Loucy (cell line): ENCODE results near the gene CNP.
"Not testable (repeated sequence)": the region's sequence is repeated elsewhere in the genome, so short reads cannot be mapped to it uniquely, and the experiment has no call there.

Source experiments
- H2AFZ ChIP-seq: fragments of 200-600 bp; sonication (generic); 2 replicates; pipeline ENCODE4 v1.6.0; 2016; ENCODE audit warnings: antibody characterized with exemption, mild to moderate bottlenecking, low read length, moderate library complexity
- H3F3A ChIP-seq: fragments of 200-600 bp; 2 replicates; pipeline ENCODE4 v1.6.0; 2016; ENCODE audit warnings: antibody characterized with exemption, low read depth, mild to moderate bottlenecking
- H3K27me3 ChIP-seq: fragments of 200-600 bp; sonication (generic); 2 replicates; pipeline ENCODE4 v1.6.1; 2014; ENCODE audit warnings: low read length, mild to moderate bottlenecking; ENCODE audit not compliant: insufficient read depth, poor library complexity, severe bottlenecking
- H3K36me3 ChIP-seq: fragments of 200-600 bp; sonication (generic); 2 replicates; pipeline ENCODE4 v1.6.1; 2016; ENCODE audit warnings: low read length; ENCODE audit not compliant: insufficient read depth
- H3K4me1 ChIP-seq: fragments of 200-600 bp; sonication (generic); 2 replicates; pipeline ENCODE4 v1.5.1; 2014; ENCODE audit warnings: low read length, mild to moderate bottlenecking; ENCODE audit not compliant: insufficient read depth, poor library complexity, severe bottlenecking
- H3K4me2 ChIP-seq: fragments of 200-600 bp; sonication (generic); 2 replicates; pipeline ENCODE4 v1.6.0; 2014; ENCODE audit warnings: antibody characterized with exemption, low read length, low read depth, mild to moderate bottlenecking; ENCODE audit not compliant: poor library complexity, severe bottlenecking
- H3K4me3 ChIP-seq: fragments of 200-600 bp; sonication (generic); 2 replicates; pipeline ENCODE4 v1.5.1; 2014; ENCODE audit warnings: low read length, mild to moderate bottlenecking, mixed read lengths; ENCODE audit not compliant: poor library complexity, severe bottlenecking
- H3K79me2 ChIP-seq: fragments of 200-600 bp; sonication (generic); 2 replicates; pipeline ENCODE4 v1.6.1; 2014; ENCODE audit warnings: low read length; ENCODE audit not compliant: insufficient read depth
- H3K9ac ChIP-seq: fragments of 200-600 bp; sonication (generic); 2 replicates; pipeline ENCODE4 v1.6.0; 2014; ENCODE audit warnings: mild to moderate bottlenecking, low read depth, low read length, moderate library complexity; ENCODE audit not compliant: poor library complexity, severe bottlenecking
- H3K9me2 ChIP-seq: fragments of 200-600 bp; sonication (generic); replicated peaks from 2 replicates; pipeline ENCODE4 v1.6.1; 2016; ENCODE audit warnings: low read depth, low read length, mixed read lengths
- H3K9me3 ChIP-seq: fragments of 200-600 bp; sonication (generic); 2 replicates; pipeline ENCODE4 v1.6.1; 2014; ENCODE audit warnings: mild to moderate bottlenecking, antibody characterized with exemption, low read length, low read depth; ENCODE audit not compliant: insufficient read depth
- H4K20me1 ChIP-seq: fragments of 200-600 bp; sonication (generic); 2 replicates; pipeline ENCODE4 v1.6.0; 2014; ENCODE audit warnings: antibody characterized with exemption, low read length, mild to moderate bottlenecking; ENCODE audit not compliant: insufficient read depth, poor library complexity, severe bottlenecking
- EZH2phosphoT487 ChIP-seq: fragments of 200-600 bp; IDR thresholded peaks from 2 replicates; pipeline ENCODE4 v1.6.1; 2018; ENCODE audit warnings: antibody characterized with exemption, mild to moderate bottlenecking, moderate library complexity, borderline replicate concordance
- TF ChIP-seq, protein P1 (sequence below): fragments of 200-600 bp; sonication (generic); conservative IDR thresholded peaks from 2 replicates; pipeline ENCODE4 v1.5.1; 2014; ENCODE audit warnings: mild to moderate bottlenecking, antibody characterized with exemption, low read length

The CNP gene

DNA sequence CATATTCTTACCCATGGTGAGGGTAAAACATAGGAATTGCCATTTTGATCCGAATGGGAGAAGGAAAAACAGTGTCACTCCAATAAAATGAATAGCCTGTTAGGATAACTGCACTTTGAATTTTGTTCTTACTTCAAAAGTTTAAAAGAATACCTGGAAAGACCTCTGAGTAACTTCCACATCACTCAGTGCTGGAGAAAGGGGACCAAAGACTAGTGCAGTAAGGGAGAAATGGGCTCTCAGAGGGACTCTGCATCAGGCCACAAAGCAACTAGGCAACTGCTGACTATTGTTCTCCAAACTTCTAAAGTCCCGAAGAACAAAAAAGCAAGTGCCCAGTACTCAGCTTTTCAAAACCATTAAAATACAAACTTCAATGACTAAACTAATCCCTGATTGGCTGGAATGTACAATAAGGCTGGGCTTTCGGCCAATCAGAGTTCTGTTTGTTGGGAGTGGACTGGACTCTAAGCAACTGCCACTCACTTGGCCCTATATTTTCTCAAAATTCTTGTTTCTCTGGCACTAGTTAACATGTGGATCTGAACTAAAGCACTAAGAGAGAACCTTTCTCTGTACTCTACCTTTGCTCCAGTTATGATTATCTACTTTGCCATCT, 44.4 kb downstream of the CNP start:
- Histone ChIP-seq H3K4me1 (peaks cover 32% of the 10 kb centered on the region), H3K9me3 (no peaks in the 10 kb centered on the region), H3K9me2 (no peaks in the 10 kb centered on the region), H3F3A (no peaks in the 10 kb centered on the region), H3K36me3 (no peaks in the 10 kb centered on the region), H2AFZ (no peak overlapping the region), H3K4me3 (no peak overlapping the region), H3K27me3 (no peaks in the 10 kb centered on the region), H3K79me2 (peaks cover 99% of the 10 kb centered on the region), H3K4me2 (peak overlapping the region; percentile 48), H3K9ac (peak overlapping the region; percentile 26), H4K20me1 (peaks cover 49% of the 10 kb centered on the region)
- TF ChIP-seq, protein P1, sequence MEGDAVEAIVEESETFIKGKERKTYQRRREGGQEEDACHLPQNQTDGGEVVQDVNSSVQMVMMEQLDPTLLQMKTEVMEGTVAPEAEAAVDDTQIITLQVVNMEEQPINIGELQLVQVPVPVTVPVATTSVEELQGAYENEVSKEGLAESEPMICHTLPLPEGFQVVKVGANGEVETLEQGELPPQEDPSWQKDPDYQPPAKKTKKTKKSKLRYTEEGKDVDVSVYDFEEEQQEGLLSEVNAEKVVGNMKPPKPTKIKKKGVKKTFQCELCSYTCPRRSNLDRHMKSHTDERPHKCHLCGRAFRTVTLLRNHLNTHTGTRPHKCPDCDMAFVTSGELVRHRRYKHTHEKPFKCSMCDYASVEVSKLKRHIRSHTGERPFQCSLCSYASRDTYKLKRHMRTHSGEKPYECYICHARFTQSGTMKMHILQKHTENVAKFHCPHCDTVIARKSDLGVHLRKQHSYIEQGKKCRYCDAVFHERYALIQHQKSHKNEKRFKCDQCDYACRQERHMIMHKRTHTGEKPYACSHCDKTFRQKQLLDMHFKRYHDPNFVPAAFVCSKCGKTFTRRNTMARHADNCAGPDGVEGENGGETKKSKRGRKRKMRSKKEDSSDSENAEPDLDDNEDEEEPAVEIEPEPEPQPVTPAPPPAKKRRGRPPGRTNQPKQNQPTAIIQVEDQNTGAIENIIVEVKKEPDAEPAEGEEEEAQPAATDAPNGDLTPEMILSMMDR, result no peak
- no peak for TF ChIP-seq EZH2phosphoT487

DNA sequence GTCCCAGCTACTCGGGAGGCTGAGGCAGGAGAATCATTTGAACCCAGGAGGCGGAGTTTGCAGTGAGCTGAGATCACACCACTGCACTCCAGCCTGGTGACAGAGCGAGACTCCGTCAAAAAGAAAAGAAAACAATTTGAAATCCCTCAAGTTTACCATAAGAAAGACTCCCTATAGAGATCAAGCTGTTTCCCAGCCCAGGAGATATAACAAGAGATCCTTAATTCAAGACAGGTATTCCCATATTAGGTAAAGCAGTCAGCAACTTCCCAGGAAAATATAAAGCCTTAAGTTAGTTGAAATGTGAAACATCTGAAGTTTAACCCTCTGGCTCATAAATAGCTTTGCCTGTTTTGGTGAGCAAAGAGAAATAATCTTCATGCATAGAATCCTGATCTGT, 45.8 kb downstream of the CNP start:
- Histone ChIP-seq H3K79me2 (peaks cover 98% of the 10 kb centered on the region), H3K4me3 (peak overlapping the region; percentile 17), H3K4me1 (peaks cover 37% of the 10 kb centered on the region), H3K4me2 (peak overlapping the region; percentile 87), H4K20me1 (peaks cover 51% of the 10 kb centered on the region)
- H3K9ac ChIP-seq, H3K9me3 ChIP-seq, H3K36me3 ChIP-seq, H3K27me3 ChIP-seq, H3F3A ChIP-seq, H3K9me2 ChIP-seq, H2AFZ ChIP-seq: not testable (repeated sequence)

DNA sequence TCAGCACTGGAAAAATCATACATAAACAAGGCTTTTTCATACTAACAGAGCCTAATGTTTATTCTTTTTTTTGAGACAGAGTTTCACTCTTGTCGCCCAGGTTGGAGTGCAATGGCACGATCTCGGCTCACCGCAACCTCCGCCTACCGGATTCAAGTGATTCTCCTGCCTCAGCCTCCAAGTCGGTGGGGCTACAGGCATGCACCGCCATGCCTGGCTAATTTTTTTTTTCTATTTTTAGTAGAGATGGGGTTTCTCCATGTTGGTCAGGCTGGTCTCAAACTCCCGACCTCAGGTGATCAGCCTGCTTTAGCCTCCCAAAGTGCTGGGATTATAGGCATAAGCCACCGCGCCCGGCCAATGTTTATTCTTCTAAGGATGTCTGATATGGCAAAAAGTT, 47.1 kb downstream of the CNP start:
- peaks cover 45% of the 10 kb centered on the region for H3K4me1 ChIP-seq
- not testable (repeated sequence) for H3K9me3 ChIP-seq, H3K9me2 ChIP-seq, H3K36me3 ChIP-seq, H3F3A ChIP-seq, H2AFZ ChIP-seq, H3K27me3 ChIP-seq
- H3K4me3 ChIP-seq, result peak overlapping the region; percentile 17
- peaks cover 48% of the 10 kb centered on the region for H4K20me1 ChIP-seq
- H3K79me2 ChIP-seq, result peaks cover 93% of the 10 kb centered on the region
- peak overlapping the region; percentile 39 for H3K9ac ChIP-seq
- H3K4me2 ChIP-seq, result peak overlapping the region; percentile 87

DNA sequence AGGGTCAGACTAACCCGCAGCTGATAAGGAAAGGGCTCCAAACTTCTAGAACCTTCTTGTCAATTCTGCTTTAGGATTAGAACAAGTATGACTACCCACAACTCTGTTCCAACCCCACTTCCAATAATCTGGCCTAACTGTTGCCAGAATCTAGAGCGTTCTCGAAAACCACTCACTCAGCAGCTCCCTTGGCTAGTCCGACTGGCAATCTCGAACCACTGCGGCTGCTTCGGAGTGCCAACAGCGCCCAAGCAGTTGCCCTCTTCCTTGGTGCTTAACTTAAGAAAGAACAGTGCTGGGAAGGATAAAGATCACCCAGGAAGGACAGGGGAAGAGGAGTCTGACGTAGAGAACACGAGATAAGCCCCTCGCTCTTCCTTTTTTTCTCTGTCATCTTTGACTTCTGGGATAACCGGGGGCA, 49.8 kb downstream of the CNP start:
- peaks cover 55% of the 10 kb centered on the region for H3K4me1 ChIP-seq
- H3K9ac ChIP-seq, result peak overlapping the region; percentile 91
- H4K20me1 ChIP-seq, result peaks cover 28% of the 10 kb centered on the region
- peak overlapping the region; percentile 87 for H3K4me2 ChIP-seq
- peak overlapping the region; percentile 91 for H2AFZ ChIP-seq
- H3K9me3 ChIP-seq, result no peaks in the 10 kb centered on the region
- no peaks in the 10 kb centered on the region for H3K27me3 ChIP-seq
- H3K36me3 ChIP-seq, result no peaks in the 10 kb centered on the region
- peaks cover 81% of the 10 kb centered on the region for H3K79me2 ChIP-seq
- no peaks in the 10 kb centered on the region for H3K9me2 ChIP-seq
- H3F3A ChIP-seq, result no peaks in the 10 kb centered on the region
- TF ChIP-seq, protein P1, result no peak
- no peak for TF ChIP-seq EZH2phosphoT487
- peak overlapping the region; percentile 81 for H3K4me3 ChIP-seq
